ENCODE measurements around the gene SLC24A3. TPM values are rescaled to one million over a fixed set of nuclear protein-coding genes. Genes with fewer than 3 reads are reported as not detected.

The SLC24A3 gene
- total and polyA plus RNA-seq, 2 of the 13 experiments (the other 11 are each of a cell fraction or from before 2014, with no cell fraction given), result not detected

GRCh38 chr20:19430641-19431315 is 218.3 kb downstream of the SLC24A3 start:
- Histone ChIP-seq H4K20me1 (ENCODE audit: insufficient read depth, low read length) (no peaks in the 10 kb centered on the region), H3K9ac (ENCODE audit: insufficient read depth, low read depth, low read length) (no peak overlapping the region), H3K36me3 (replicated peaks in 1 of 2; ENCODE audit: control insufficient read depth in 1 of 2, insufficient read depth in 2 of 2, low read length in 2 of 2) (no peaks in the 10 kb centered on the region), H3K27ac (ENCODE audit: extremely low read length, insufficient read depth, low read length) (no peak overlapping the region), H3K4me3 (replicated peaks in 1 of 3; ENCODE audit: insufficient read depth in 1 of 3, low read depth in 2 of 3, low read length in 3 of 3) (no peak overlapping the region), H2AFZ (ENCODE audit: low read length) (no peak overlapping the region), H3K9me3 (ENCODE audit: low read length) (no peaks in the 10 kb centered on the region), H3K4me2 (ENCODE audit: low read depth, low read length) (no peak overlapping the region), H3K79me2 (ENCODE audit: insufficient read depth, low read length) (no peaks in the 10 kb centered on the region), H3K4me1 (ENCODE audit: insufficient read depth, low read length) (0 out of 2 replicates have a peak, but pooled peaks cover 6% of the 10 kb centered on the region), H3K27me3 (ENCODE audit: control insufficient read depth in 1 of 2, insufficient read depth in 2 of 2, low read length in 2 of 2) (no peaks in the 10 kb centered on the region)
- no TSS peak for BruUV-seq (replicated peaks)
- whole genome bisulfite sequencing (ENCODE audit: low lambda C conversion rate), result 35% methylated on average over 5 of the region's 5 CpGs
- TF ChIP-seq GABPB1 (CRISPR knock-in tag; IDR thresholded peaks at IDR 0.05) (no peak), MNT (IDR thresholded peaks at IDR 0.05) (peak; percentile 69; the same call in 1 of the 2 replicates)
- intact Hi-C loops (cut with micrococcal nuclease; ENCODE audit: unreplicated experiment) (no loop called here), in situ Hi-C loops (cut with HindIII; ENCODE audit: extremely low pct_ligation_motif_present, low pct_unique_long_range_greater_than_20kb) (no loop called here)
- ATAC-seq, result no peak
- FAIRE-seq, result no peak
- ChIA-PET CTCF (ENCODE audit: low intra/inter-chr PET ratio, low total read pairs) (no interaction called here), POLR2A (no interaction called here)
- DNase-seq (ENCODE audit: low spot score), result no peak

GRCh38 chr20:19431316-19431700 is 218.9 kb downstream of the SLC24A3 start:
- CTCF ChIA-PET (ENCODE audit: low intra/inter-chr PET ratio, low total read pairs), result no interaction called here

More at GRCh38 chr20:19431316-19431700, 218.9 kb downstream of the SLC24A3 start:
- Histone ChIP-seq H3K4me1 (ENCODE audit: insufficient read depth, low read length) (0 out of 2 replicates have a peak, but pooled peaks cover 6% of the 10 kb centered on the region), H3K4me3 (replicated peaks in 1 of 3; ENCODE audit: insufficient read depth in 1 of 3, low read depth in 2 of 3, low read length in 3 of 3) (no peak overlapping the region), H3K4me2 (ENCODE audit: low read depth, low read length) (no peak overlapping the region), H3K79me2 (ENCODE audit: insufficient read depth, low read length) (no peaks in the 10 kb centered on the region), H2AFZ (ENCODE audit: low read length) (no peak overlapping the region), H3K27ac (ENCODE audit: extremely low read length, insufficient read depth, low read length) (no peak overlapping the region), H3K9ac (ENCODE audit: insufficient read depth, low read depth, low read length) (no peak overlapping the region), H4K20me1 (ENCODE audit: insufficient read depth, low read length) (no peaks in the 10 kb centered on the region), H3K36me3 (replicated peaks in 1 of 2; ENCODE audit: control insufficient read depth in 1 of 2, insufficient read depth in 2 of 2, low read length in 2 of 2) (no peaks in the 10 kb centered on the region), H3K27me3 (ENCODE audit: control insufficient read depth in 1 of 2, insufficient read depth in 2 of 2, low read length in 2 of 2) (no peaks in the 10 kb centered on the region), H3K9me3 (ENCODE audit: low read length) (no peaks in the 10 kb centered on the region)
- intact Hi-C loops (cut with micrococcal nuclease; ENCODE audit: unreplicated experiment) (no loop called here), in situ Hi-C loops (cut with HindIII; ENCODE audit: extremely low pct_ligation_motif_present, low pct_unique_long_range_greater_than_20kb) (no loop called here)
- TF ChIP-seq RBM22 (optimal IDR thresholded peaks at IDR 0.05; ENCODE audit: low read length) (no peak), GABPA (IDR thresholded peaks at IDR 0.05; ENCODE audit: low read depth, low read length) (no peak), GABPA (CRISPR knock-in tag; IDR thresholded peaks at IDR 0.05; ENCODE audit: low read depth) (no peak), JUND (CRISPR knock-in tag; IDR thresholded peaks at IDR 0.05) (no peak), ZNF274 (CRISPR knock-in tag; IDR thresholded peaks at IDR 0.05) (no peak), KLF9 (CRISPR knock-in tag; IDR thresholded peaks at IDR 0.05; ENCODE audit: low read depth) (no peak)
- DNase-seq (ENCODE audit: low spot score) (no peak), FAIRE-seq (no peak), ATAC-seq (no peak)
- WGBS (ENCODE audit: low lambda C conversion rate), result 26% methylated on average over 4 of the region's 4 CpGs
- POLR2A ChIA-PET, result no interaction called here
- no TSS peak for BruUV-seq (replicated peaks)
